Breast epithelium (tissue), 4 donors: Measurements from ENCODE around the gene NR3C2. TPM values are rescaled to one million over a fixed set of nuclear protein-coding genes. Genes with fewer than 3 reads are reported as not detected.

Experiments used
- DNase-seq, 2 donors: peaks; one replicate each; pipeline ENCODE4 v3.0.0-alpha.2; 2019; ENCODE audit warnings: low spot score in 2 of 2
- H3K27ac ChIP-seq, 2 donors: fragments of 200-600 bp; sonication (generic) in 1 of 2; one replicate each; pipeline ENCODE4 v1.5.1; 2016 to 2019; ENCODE audit warnings: mild to moderate bottlenecking in 1 of 2
- H3K27me3 ChIP-seq, 2 donors: fragments of 200-600 bp; sonication (generic) in 1 of 2; one replicate each; pipeline versions ENCODE4 v1.5.1 to v1.6.0; 2017 to 2019; ENCODE audit warnings: control low read depth in 1 of 2, mild to moderate bottlenecking in 1 of 2
- H3K36me3 ChIP-seq: fragments of 200-600 bp; one replicate; pipeline ENCODE4 v1.5.1; 2019
- H3K4me1 ChIP-seq, 2 donors: fragments of 200-600 bp; sonication (generic); one replicate each; pipeline ENCODE4 v1.5.1; 2016 to 2019; ENCODE audit warnings: control low read depth in 1 of 2
- H3K4me3 ChIP-seq, 3 donors: fragments of 200-600 bp; sonication (generic); 1 replicate in 2 of 3; 2 replicates in 1 of 3; pipeline ENCODE4 v1.5.1; 2016 to 2019; ENCODE audit warnings: mild to moderate bottlenecking in 3 of 3, moderate library complexity in 2 of 3
- H3K9me3 ChIP-seq, 2 donors: fragments of 200-600 bp; sonication (generic) in 1 of 2; one replicate each; pipeline ENCODE4 v1.5.1; 2016 to 2019; ENCODE audit warnings: control low read depth in 1 of 2
- CTCF ChIP-seq, 3 donors: fragments of 450-650 bp; IDR thresholded peaks; one replicate each; pipeline ENCODE4 v1.5.1; 2016 to 2017; ENCODE audit warnings: antibody characterized with exemption in 3 of 3, mild to moderate bottlenecking in 3 of 3, moderate library complexity in 3 of 3
- POLR2A ChIP-seq: fragments of 450-650 bp; IDR thresholded peaks from one replicate; pipeline ENCODE4 v1.6.1; 2016; ENCODE audit warnings: antibody characterized with exemption, mild to moderate bottlenecking, moderate library complexity
- POLR2AphosphoS5 ChIP-seq, 3 donors: sonication (generic); formaldehyde crosslinking; IDR thresholded peaks; one replicate each; pipeline ENCODE4 v1.6.1; 2017; ENCODE audit warnings: antibody characterized with exemption in 3 of 3
- intact Hi-C: fragments of 100-400 bp; cut with DNase I; formaldehyde crosslinking; loops from one replicate; pipeline ENCODE4 v1.15.1; 2023; ENCODE audit warnings: low total_unique reads
- total RNA-seq, 3 donors: library from RNA; depleted of rRNA; stranded (reverse); fragments of >200 nt; gene quantifications; one replicate each; pipeline ENCODE4 v1.1.0, GENCODE V29; 2016

NR3C2 gene
- total RNA-seq, 3 donors from 2014 or later, result 8.0 to 39.5 (median 13.8) TPM

- Histone ChIP-seq H3K9me3 (no peaks in the 10 kb centered on the region), H3K27me3 (no peaks in the 10 kb centered on the region), H3K27ac (no peak overlapping the region), H3K4me3 (no peak overlapping the region), H3K36me3 (no peaks in the 10 kb centered on the region), H3K4me1 (no peaks in the 10 kb centered on the region)
- DNase-seq, result no peak
- intact Hi-C loops, result no loop called here
- no peak for TF ChIP-seq POLR2A
- no peak for TF ChIP-seq POLR2AphosphoS5 (IDR thresholded peaks at IDR 0.05)
- no peak for TF ChIP-seq CTCF (IDR thresholded peaks at IDR 0.05)
Observed at GRCh38 chr4:148346657-148347056, 95.6 kb downstream of the NR3C2 start.

DNA sequence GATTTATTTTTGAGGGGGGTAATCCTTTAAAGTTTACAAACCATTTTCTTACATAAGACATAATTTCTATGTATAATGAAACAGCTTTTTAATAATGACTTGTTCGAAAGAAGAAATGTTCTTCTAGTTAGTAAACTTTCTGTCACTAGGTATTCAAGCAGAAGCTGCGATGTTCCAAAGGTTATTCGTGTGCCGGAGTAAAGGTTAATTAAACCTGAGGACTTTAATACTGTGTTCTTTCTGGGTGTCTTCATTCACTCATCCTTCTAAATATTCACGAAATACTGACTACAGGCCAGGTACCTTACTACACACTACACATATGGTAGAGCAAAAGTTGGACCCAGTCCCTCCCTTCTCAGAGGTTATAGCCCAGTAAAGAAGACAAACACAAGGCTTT lies 96.7 kb downstream of the NR3C2 start:
- no peaks in the 10 kb centered on the region for H3K27me3 ChIP-seq
- no peak overlapping the region for H3K27ac ChIP-seq
- H3K4me1 ChIP-seq, result no peaks in the 10 kb centered on the region
- TF ChIP-seq CTCF (IDR thresholded peaks at IDR 0.05) (no peak), POLR2A (no peak), POLR2AphosphoS5 (IDR thresholded peaks at IDR 0.05) (no peak)
- no peak for DNase-seq
- no peaks in the 10 kb centered on the region for H3K9me3 ChIP-seq
- intact Hi-C loops, result no loop called here
- H3K4me3 ChIP-seq, result no peak overlapping the region
- H3K36me3 ChIP-seq, result no peaks in the 10 kb centered on the region

DNA sequence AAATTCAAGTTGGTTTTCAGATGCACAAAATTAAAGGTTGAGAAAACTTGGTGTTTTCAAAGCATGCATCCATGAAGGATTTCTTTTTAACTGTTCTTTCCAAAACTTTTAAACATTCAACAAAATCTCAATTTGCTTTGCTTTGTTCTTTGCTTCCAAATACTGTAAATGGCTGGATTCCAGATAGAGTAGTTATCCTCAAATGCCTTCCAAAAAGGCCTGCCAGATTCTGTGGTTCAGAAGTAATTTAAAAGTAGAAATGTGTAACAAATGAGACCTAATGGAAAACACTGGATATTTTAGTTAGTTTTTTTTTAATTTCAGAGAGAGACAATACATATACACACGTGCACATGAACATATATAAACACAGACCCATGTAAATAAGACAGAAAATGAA lies 97.3 kb downstream of the NR3C2 start:
- no peaks in the 10 kb centered on the region for H3K4me1 ChIP-seq
- H3K27me3 ChIP-seq, result no peaks in the 10 kb centered on the region
- no peak for DNase-seq
- H3K4me3 ChIP-seq, result no peak overlapping the region
- H3K36me3 ChIP-seq, result no peaks in the 10 kb centered on the region
- no peak for TF ChIP-seq POLR2AphosphoS5 (IDR thresholded peaks at IDR 0.05)
- TF ChIP-seq POLR2A, result no peak
- TF ChIP-seq CTCF (IDR thresholded peaks at IDR 0.05), result no peak
- H3K27ac ChIP-seq, result no peak overlapping the region
- H3K9me3 ChIP-seq, result no peaks in the 10 kb centered on the region
- intact Hi-C loops, result no loop called here

GRCh38 chr4:148344352-148344751 lies 97.9 kb downstream of the NR3C2 start:
- intact Hi-C loops, result no loop called here
- no peaks in the 10 kb centered on the region for H3K4me1 ChIP-seq
- TF ChIP-seq POLR2A, result no peak
- no peak for TF ChIP-seq CTCF (IDR thresholded peaks at IDR 0.05)
- no peak for TF ChIP-seq POLR2AphosphoS5 (IDR thresholded peaks at IDR 0.05)
- no peak overlapping the region for H3K27ac ChIP-seq
- no peak overlapping the region for H3K4me3 ChIP-seq
- H3K36me3 ChIP-seq, result no peaks in the 10 kb centered on the region
- peaks cover 0 to under 1% of the 10 kb centered on the region in 2 donors for H3K9me3 ChIP-seq
- no peaks in the 10 kb centered on the region for H3K27me3 ChIP-seq
- DNase-seq, result no peak

- Histone ChIP-seq H3K4me3 (no peak overlapping the region), H3K4me1 (no peaks in the 10 kb centered on the region), H3K36me3 (no peaks in the 10 kb centered on the region), H3K27ac (no peak overlapping the region), H3K9me3 (peaks cover 0 to 5% of the 10 kb centered on the region in 2 donors), H3K27me3 (no peaks in the 10 kb centered on the region)
- DNase-seq, result no peak
- TF ChIP-seq POLR2AphosphoS5 (IDR thresholded peaks at IDR 0.05) (no peak), POLR2A (no peak)
- intact Hi-C loops, result no loop called here
Observed at GRCh38 chr4:148341980-148342800, 100.0 kb downstream of the NR3C2 start.
